ENCODE measurements around the gene TNNT1.

DNA sequence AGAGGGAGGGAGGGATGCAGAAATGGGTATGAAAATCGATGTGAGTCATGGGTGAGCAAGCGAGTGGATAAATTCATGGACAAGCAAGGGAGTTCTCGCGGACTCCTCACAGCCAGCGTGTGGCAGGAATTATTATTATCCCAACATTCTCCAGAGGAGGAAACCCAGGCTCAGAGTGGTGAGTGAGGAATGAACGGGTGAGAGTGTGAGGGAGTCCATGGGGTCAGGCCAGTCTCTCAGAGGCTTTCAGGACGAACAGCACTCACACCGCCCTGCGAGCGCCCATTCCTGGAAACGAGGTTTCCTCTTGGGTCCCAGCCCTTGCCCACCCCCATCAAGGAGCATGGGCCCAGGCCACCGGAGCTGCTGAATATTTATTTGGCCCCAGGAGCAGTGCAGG, 23.7 kb upstream of the TNNT1 start:
- TF ChIP-seq, protein P1, sequence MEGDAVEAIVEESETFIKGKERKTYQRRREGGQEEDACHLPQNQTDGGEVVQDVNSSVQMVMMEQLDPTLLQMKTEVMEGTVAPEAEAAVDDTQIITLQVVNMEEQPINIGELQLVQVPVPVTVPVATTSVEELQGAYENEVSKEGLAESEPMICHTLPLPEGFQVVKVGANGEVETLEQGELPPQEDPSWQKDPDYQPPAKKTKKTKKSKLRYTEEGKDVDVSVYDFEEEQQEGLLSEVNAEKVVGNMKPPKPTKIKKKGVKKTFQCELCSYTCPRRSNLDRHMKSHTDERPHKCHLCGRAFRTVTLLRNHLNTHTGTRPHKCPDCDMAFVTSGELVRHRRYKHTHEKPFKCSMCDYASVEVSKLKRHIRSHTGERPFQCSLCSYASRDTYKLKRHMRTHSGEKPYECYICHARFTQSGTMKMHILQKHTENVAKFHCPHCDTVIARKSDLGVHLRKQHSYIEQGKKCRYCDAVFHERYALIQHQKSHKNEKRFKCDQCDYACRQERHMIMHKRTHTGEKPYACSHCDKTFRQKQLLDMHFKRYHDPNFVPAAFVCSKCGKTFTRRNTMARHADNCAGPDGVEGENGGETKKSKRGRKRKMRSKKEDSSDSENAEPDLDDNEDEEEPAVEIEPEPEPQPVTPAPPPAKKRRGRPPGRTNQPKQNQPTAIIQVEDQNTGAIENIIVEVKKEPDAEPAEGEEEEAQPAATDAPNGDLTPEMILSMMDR (IDR thresholded peaks at IDR 0.05 in 2 of 3, conservative IDR thresholded peaks at IDR 0.05 in 1 of 3; ENCODE audit: borderline replicate concordance in 1 of 3, insufficient read depth in 1 of 3, low read depth in 2 of 3, low read length in 2 of 3): no peak
- TF ChIP-seq, protein P2, sequence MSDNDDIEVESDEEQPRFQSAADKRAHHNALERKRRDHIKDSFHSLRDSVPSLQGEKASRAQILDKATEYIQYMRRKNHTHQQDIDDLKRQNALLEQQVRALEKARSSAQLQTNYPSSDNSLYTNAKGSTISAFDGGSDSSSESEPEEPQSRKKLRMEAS (IDR thresholded peaks at IDR 0.05): no peak
- TF ChIP-seq CEBPB (IDR thresholded peaks at IDR 0.05; ENCODE audit: low read depth) (no peak), SP1 (IDR thresholded peaks at IDR 0.05; ENCODE audit: low read depth) (no peak), RAD21 (IDR thresholded peaks at IDR 0.05; ENCODE audit: low read depth) (no peak), POLR2A (IDR thresholded peaks at IDR 0.05; ENCODE audit: borderline replicate concordance, extremely low read depth, insufficient read depth, insufficient read length) (no peak), POLR2AphosphoS5 (IDR thresholded peaks at IDR 0.05; ENCODE audit: low read depth, low read length) (no peak), EZH2phosphoT487 (IDR thresholded peaks at IDR 0.05; ENCODE audit: borderline replicate concordance) (no peak), EZH2 (IDR thresholded peaks at IDR 0.05) (no peak), TCF7L2 (IDR thresholded peaks at IDR 0.05; ENCODE audit: borderline replicate concordance, extremely low read depth, insufficient read depth, insufficient read length) (no peak), SIN3A (IDR thresholded peaks at IDR 0.05; ENCODE audit: low read depth) (no peak), JUND (IDR thresholded peaks at IDR 0.05) (no peak), YY1 (IDR thresholded peaks at IDR 0.05; ENCODE audit: extremely low read depth, insufficient replicate concordance, low read depth, low read length) (no peak), SRF (IDR thresholded peaks at IDR 0.05; ENCODE audit: low read depth) (no peak)
